Measurements from ENCODE around the gene CEMIP2.

CEMIP2 gene

DNA sequence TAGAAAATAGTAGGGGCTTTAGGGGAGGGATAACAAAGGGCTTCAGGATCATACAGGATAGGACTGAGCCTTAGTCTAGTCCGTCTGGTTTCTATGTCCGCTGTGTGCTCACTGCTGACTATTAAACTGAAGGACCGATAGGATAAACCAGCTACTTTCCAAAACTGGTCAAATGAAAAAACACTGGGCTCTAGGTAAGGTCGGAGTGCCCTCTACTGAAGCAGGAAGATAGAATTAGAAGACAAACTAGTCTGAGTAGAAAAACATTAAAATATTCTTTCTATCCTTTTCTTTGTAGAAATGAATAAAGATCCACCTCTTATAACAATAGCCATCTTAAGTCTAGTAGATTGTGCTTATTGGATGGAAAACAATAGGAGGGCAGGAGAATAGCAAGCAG lies 133.6 kb downstream of the CEMIP2 start:
- TF ChIP-seq, protein P1, sequence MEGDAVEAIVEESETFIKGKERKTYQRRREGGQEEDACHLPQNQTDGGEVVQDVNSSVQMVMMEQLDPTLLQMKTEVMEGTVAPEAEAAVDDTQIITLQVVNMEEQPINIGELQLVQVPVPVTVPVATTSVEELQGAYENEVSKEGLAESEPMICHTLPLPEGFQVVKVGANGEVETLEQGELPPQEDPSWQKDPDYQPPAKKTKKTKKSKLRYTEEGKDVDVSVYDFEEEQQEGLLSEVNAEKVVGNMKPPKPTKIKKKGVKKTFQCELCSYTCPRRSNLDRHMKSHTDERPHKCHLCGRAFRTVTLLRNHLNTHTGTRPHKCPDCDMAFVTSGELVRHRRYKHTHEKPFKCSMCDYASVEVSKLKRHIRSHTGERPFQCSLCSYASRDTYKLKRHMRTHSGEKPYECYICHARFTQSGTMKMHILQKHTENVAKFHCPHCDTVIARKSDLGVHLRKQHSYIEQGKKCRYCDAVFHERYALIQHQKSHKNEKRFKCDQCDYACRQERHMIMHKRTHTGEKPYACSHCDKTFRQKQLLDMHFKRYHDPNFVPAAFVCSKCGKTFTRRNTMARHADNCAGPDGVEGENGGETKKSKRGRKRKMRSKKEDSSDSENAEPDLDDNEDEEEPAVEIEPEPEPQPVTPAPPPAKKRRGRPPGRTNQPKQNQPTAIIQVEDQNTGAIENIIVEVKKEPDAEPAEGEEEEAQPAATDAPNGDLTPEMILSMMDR (IDR thresholded peaks at IDR 0.05; ENCODE audit: insufficient read depth, low read depth, low read length, missing control alignments) = no peak
- DNase-seq (ENCODE audit: low read depth) = no peak
- no peak overlapping the region for H3K4me3 ChIP-seq (ENCODE audit: low read depth, low read length)
